ENCODE measurements around the gene LENG9. TPM values are rescaled to one million over a fixed set of nuclear protein-coding genes. Genes with fewer than 3 reads are reported as not detected.

LENG9 gene
- total RNA-seq, 4 donors from 2014 or later: 1.1 to 16.5 (median 12.3) TPM

GRCh38 chr19:54455786-54456422 is 7.7 kb downstream of the LENG9 start:
- no peak for TF ChIP-seq POLR2AphosphoS5 (IDR thresholded peaks at IDR 0.05)
- no peak for TF ChIP-seq POLR2A (IDR thresholded peaks at IDR 0.05)
- TF ChIP-seq CTCF (IDR thresholded peaks at IDR 0.05): no peak
- TF ChIP-seq EP300 (IDR thresholded peaks at IDR 0.05; ENCODE audit: low read depth): no peak
- intact Hi-C loops (cut with DNase I; ENCODE audit: low total_unique reads): no loop called here
- H3K4me1 ChIP-seq: peaks cover 7 to 20% (median 9%) of the 10 kb centered on the region in 4 donors
- H3K4me3 ChIP-seq: no peak overlapping the region
- in situ Hi-C loops (cut with MboI; ENCODE audit: low pct_ligation_motif_present in 1 of 4, low pct_unique_long_range_greater_than_20kb in 1 of 4, low sequenced_read_pairs in 3 of 4): no loop called here
- 95% methylated on average over 40 of the region's 40 CpGs; no CpG with 5 or more reads in 1 of the 2 donors for WGBS, 2 donors (ENCODE audit: low coverage in 1 of 2)
- no peaks in the 10 kb centered on the region for H3K9me3 ChIP-seq
- no peak for DNase-seq
- no peaks in the 10 kb centered on the region for H3K27me3 ChIP-seq
- H3K36me3 ChIP-seq: peaks cover 0 to 88% (median 37%) of the 10 kb centered on the region in 4 donors
- H3K27ac ChIP-seq: no peak overlapping the region

GRCh38 chr19:54454781-54455675 is 8.6 kb downstream of the LENG9 start:
- in situ Hi-C loops (cut with MboI; ENCODE audit: low pct_ligation_motif_present in 1 of 4, low pct_unique_long_range_greater_than_20kb in 1 of 4, low sequenced_read_pairs in 3 of 4) (no loop called here), intact Hi-C loops (cut with DNase I; ENCODE audit: low total_unique reads) (no loop called here)
- no peak for DNase-seq
- Histone ChIP-seq H3K27ac (no peak overlapping the region), H3K36me3 (peaks cover 0 to 79% (median 37%) of the 10 kb centered on the region in 4 donors), H3K9me3 (no peaks in the 10 kb centered on the region), H3K4me3 (no peak overlapping the region), H3K27me3 (no peaks in the 10 kb centered on the region), H3K4me1 (peaks cover 14 to 21% (median 16%) of the 10 kb centered on the region in 4 donors)
- TF ChIP-seq CTCF (IDR thresholded peaks at IDR 0.05) (no peak), POLR2AphosphoS5 (IDR thresholded peaks at IDR 0.05) (no peak), POLR2A (IDR thresholded peaks at IDR 0.05) (no peak), EP300 (IDR thresholded peaks at IDR 0.05; ENCODE audit: low read depth) (no peak)
- 92 to 100% methylated on average over 1 to 33 of the region's 33 CpGs for WGBS, 2 donors (ENCODE audit: low coverage in 1 of 2)

GRCh38 chr19:54453921-54454780 is 9.4 kb downstream of the LENG9 start:
- in situ Hi-C loops (cut with MboI; ENCODE audit: low pct_ligation_motif_present in 1 of 4, low pct_unique_long_range_greater_than_20kb in 1 of 4, low sequenced_read_pairs in 3 of 4) (no loop called here), intact Hi-C loops (cut with DNase I; ENCODE audit: low total_unique reads) (no loop called here)
- 92% methylated on average over 22 of the region's 31 CpGs; no CpG with 5 or more reads in 1 of the 2 donors for whole genome bisulfite sequencing, 2 donors (ENCODE audit: low coverage in 1 of 2)
- H3K27ac ChIP-seq: no peak overlapping the region
- H3K4me1 ChIP-seq: peaks cover 17 to 23% (median 18%) of the 10 kb centered on the region in 4 donors
- DNase-seq: no peak
- peaks cover 0 to 77% (median 37%) of the 10 kb centered on the region in 4 donors for H3K36me3 ChIP-seq
- no peak overlapping the region for H3K4me3 ChIP-seq
- no peak for TF ChIP-seq CTCF (IDR thresholded peaks at IDR 0.05)
- no peak for TF ChIP-seq POLR2AphosphoS5 (IDR thresholded peaks at IDR 0.05)
- no peak for TF ChIP-seq POLR2A (IDR thresholded peaks at IDR 0.05)
- TF ChIP-seq EP300 (IDR thresholded peaks at IDR 0.05; ENCODE audit: low read depth): no peak
- no peaks in the 10 kb centered on the region for H3K27me3 ChIP-seq
- no peaks in the 10 kb centered on the region for H3K9me3 ChIP-seq
